ENCODE measurements around the gene TMEM132A. TPM values are rescaled to one million over a fixed set of nuclear protein-coding genes. Genes with fewer than 3 reads are reported as not detected.

TMEM132A gene
- total and polyA plus RNA-seq, 10 of the 15 experiments (the other 5 are each of a cell fraction or from before 2014, with no cell fraction given) = 0.16 to 25.0 (median 4.3) TPM

GRCh38 chr11:60906132-60906972 is 17.9 kb upstream of the TMEM132A start, which contains the start of gene PRPF19:
PRPF19 (minus strand) TSS chr11:60906585; CDS start chr11:60906382, 203 bp downstream.
- H3K4me1 ChIP-seq (ENCODE audit: control insufficient read depth, insufficient read depth, low read length) = peaks cover 36% of the 10 kb centered on the region
- ATAC-seq (peak; percentile 87), DNase-seq (ENCODE audit: low read depth, low spot score) (peak; percentile 93), FAIRE-seq (peak; percentile 93)
- H3K9ac ChIP-seq (ENCODE audit: control insufficient read depth, insufficient read depth, low read length) = peak within 1 kb of the TSS; percentile 93
- H4K20me1 ChIP-seq (ENCODE audit: control insufficient read depth, insufficient read depth) = peaks cover 8% of the 10 kb centered on the region
- CTCF ChIA-PET = interaction anchor here (0.9 to 11.5 kb wide), 7 partner anchors 9 to 451 kb away, joined by 3 to 135 read pairs (median 9); no protein-coding TSS in a partner anchor
- H3K9me3 ChIP-seq (replicated peaks; ENCODE audit: control insufficient read depth, insufficient read depth, low read length) = peaks cover 8% of the 10 kb centered on the region
- SMC1A ChIA-PET (ENCODE audit: uncharacterized antibody, unreplicated experiment) = interaction anchor here (1.1 to 8.0 kb wide), 6 partner anchors 8 to 143 kb away, joined by 3 to 57 read pairs (median 6); no protein-coding TSS in a partner anchor
- RAD21 ChIA-PET (ENCODE audit: unreplicated experiment) = interaction anchor here (1.0 to 3.8 kb wide), 6 partner anchors 7 to 278 kb away, joined by 3 to 18 read pairs (median 6); partner anchors contain the start of gene TMEM109
- under 1% methylated on average over 60 of the region's 75 CpGs for whole genome bisulfite sequencing (ENCODE audit: insufficient coverage, insufficient replicate concordance, low lambda C conversion rate, missing lambda C conversion rate)
- H3K36me3 ChIP-seq (ENCODE audit: control insufficient read depth in 2 of 2, insufficient read depth in 2 of 2, low read length in 1 of 2) = peaks cover 10 to 11% of the 10 kb centered on the region in 2 experiments; a peak in 3 of 4 replicates
- in situ Hi-C loops (cut with MboI) = no loop called here
- H3K4me3 ChIP-seq = peak within 1 kb of the TSS; percentile 86
- H3K4me2 ChIP-seq (ENCODE audit: control insufficient read depth, insufficient read depth) = peak within 1 kb of the TSS; percentile 100
- BruUV-seq (replicated peaks) = no TSS peak
- H3K27ac ChIP-seq (ENCODE audit: control insufficient read depth, insufficient read depth) = peak within 1 kb of the TSS; percentile 89
- H3K27me3 ChIP-seq (replicated peaks in 1 of 2; ENCODE audit: control insufficient read depth in 2 of 2, insufficient read depth in 2 of 2, low read length in 1 of 2) = no peaks in the 10 kb centered on the region
- H3K79me2 ChIP-seq (ENCODE audit: control insufficient read depth, insufficient read depth, low read length) = peaks cover 34% of the 10 kb centered on the region
- H2AFZ ChIP-seq (ENCODE audit: control insufficient read depth, low read depth, low read length) = peak within 1 kb of the TSS; percentile 68
- intact Hi-C loops (cut with micrococcal nuclease; ENCODE audit: unreplicated experiment) = loop anchor here (2.0 to 5.0 kb wide), 2 partner anchors 144 to 254 kb away; partner anchors contain the start of gene VPS37C
- POLR2A ChIA-PET = interaction anchor here (0.6 to 1.7 kb wide), 9 partner anchors 9 to 355 kb away, joined by 3 to 6 read pairs (median 4); no protein-coding TSS in a partner anchor
- TF ChIP-seq BCLAF1 (IDR thresholded peaks at IDR 0.05) (no peak), RFX5 (IDR thresholded peaks at IDR 0.05; ENCODE audit: low read depth, low read length) (no peak), RB1 (IDR thresholded peaks at IDR 0.05; ENCODE audit: borderline replicate concordance) (no peak), ATF7 (IDR thresholded peaks at IDR 0.05; ENCODE audit: low read depth) (no peak), MEF2B (IDR thresholded peaks at IDR 0.05; ENCODE audit: partially characterized antibody, poor library complexity, severe bottlenecking) (no peak), GATAD2B (conservative IDR thresholded peaks at IDR 0.05; ENCODE audit: low read depth) (peak; percentile 60), NFYA (IDR thresholded peaks at IDR 0.05; ENCODE audit: borderline replicate concordance, low read depth, low read length) (no peak), MXI1 (IDR thresholded peaks at IDR 0.05; ENCODE audit: low read depth, low read length) (peak; percentile 95), CBX5 (IDR thresholded peaks at IDR 0.05; ENCODE audit: low read depth) (no peak), NKRF (conservative IDR thresholded peaks at IDR 0.05) (peak; percentile 81), BACH1 (IDR thresholded peaks at IDR 0.05; ENCODE audit: borderline replicate concordance) (peak; percentile 63; the same call in 1 of the 2 replicates), PML (IDR thresholded peaks at IDR 0.05; ENCODE audit: low read length) (no peak), FOS (IDR thresholded peaks at IDR 0.05; ENCODE audit: borderline replicate concordance, extremely low read depth, insufficient read length) (no peak), E2F4 (IDR thresholded peaks at IDR 0.05; ENCODE audit: low read depth, low read length) (peak; percentile 70; the same call in 1 of the 2 replicates), CEBPB (IDR thresholded peaks at IDR 0.05; ENCODE audit: borderline replicate concordance in 1 of 2, low read depth in 2 of 2, low read length in 2 of 2) (no peak), SPI1 (IDR thresholded peaks at IDR 0.05; ENCODE audit: borderline replicate concordance, insufficient read depth, low read depth, low read length) (no peak), CREB1 (IDR thresholded peaks at IDR 0.05; ENCODE audit: low read depth) (no peak)
